OCI-LY7 (cell line): ENCODE results near the gene DENND1A. TPM values are rescaled to one million over a fixed set of nuclear protein-coding genes. Genes with fewer than 3 reads are reported as not detected.

Experiments used
- BruUV-seq: library from RNA; stranded (reverse); fragments of 400-500 nt; replicated peaks from 2 replicates; lab custom pipeline; 2021; lab: Mats Ljungman, UMichigan
- CTCF ChIA-PET: fragments of 300-600 bp; sonication (Branson Sonifier 250); formaldehyde crosslinking; loops from one replicate; lab custom pipeline; 2022; ENCODE audit warnings: antibody characterized with exemption; ENCODE audit not compliant: unreplicated experiment; lab: Charles Lee
- POLR2A ChIA-PET: fragments of 300-600 bp; sonication (Branson Sonifier 250); formaldehyde crosslinking; loops from one replicate; lab custom pipeline; 2022; ENCODE audit warnings: antibody characterized with exemption; lab: Charles Lee
- DNase-seq: peaks from one replicate; pipeline ENCODE4 v3.0.0-alpha.2; 2015; ENCODE audit warnings: low spot score
- H2AFZ ChIP-seq: fragments of 200-600 bp; sonication (generic), shearing (Covaris generic); 2 replicates; pipeline ENCODE4 v1.6.1; 2014; ENCODE audit warnings: mild to moderate bottlenecking, antibody characterized with exemption, low read length, moderate library complexity
- H3K27ac ChIP-seq: fragments of 200-600 bp; sonication (generic); 2 replicates; pipeline ENCODE4 v1.5.1; 2014; ENCODE audit warnings: mixed run types, low read depth, mild to moderate bottlenecking, moderate library complexity, low read length, inconsistent platforms; ENCODE audit not compliant: poor library complexity, severe bottlenecking
- H3K36me3 ChIP-seq: fragments of 200-600 bp; sonication (generic); 2 replicates; pipeline ENCODE4 v1.6.1; 2014; ENCODE audit warnings: mild to moderate bottlenecking, antibody characterized with exemption, low read length, moderate library complexity, mixed read lengths; ENCODE audit not compliant: insufficient read depth
- H3K4me1 ChIP-seq: fragments of 200-600 bp; sonication (generic); 2 replicates; pipeline ENCODE4 v1.5.1; 2014; ENCODE audit warnings: mild to moderate bottlenecking, low read length; ENCODE audit not compliant: insufficient read depth, poor library complexity, severe bottlenecking
- H3K4me2 ChIP-seq: fragments of 200-600 bp; sonication (generic); 2 replicates; pipeline ENCODE4 v1.6.1; 2014; ENCODE audit warnings: mild to moderate bottlenecking, low read length
- H3K4me3 ChIP-seq: fragments of 200-600 bp; sonication (generic); 2 replicates; pipeline ENCODE4 v1.5.1; 2014; ENCODE audit warnings: mild to moderate bottlenecking, low read depth, low read length; ENCODE audit not compliant: poor library complexity, severe bottlenecking
- H3K79me2 ChIP-seq: fragments of 200-600 bp; sonication (generic); 2 replicates; pipeline ENCODE4 v1.6.1; 2016; ENCODE audit warnings: low read depth, mild to moderate bottlenecking, low read length, moderate library complexity, mixed read lengths; ENCODE audit not compliant: insufficient read depth
- H3K9me2 ChIP-seq: fragments of 200-600 bp; sonication (generic); 2 replicates; pipeline ENCODE4 v1.6.1; 2016; ENCODE audit warnings: mild to moderate bottlenecking, low read length, mixed read lengths; ENCODE audit not compliant: insufficient read depth
- H3K9me3 ChIP-seq: fragments of 200-600 bp; sonication (generic); 2 replicates; pipeline ENCODE4 v1.6.1; 2014; ENCODE audit warnings: mild to moderate bottlenecking, mixed run types, low read length, mixed read lengths
- H4K20me1 ChIP-seq: fragments of 200-600 bp; sonication (generic); 2 replicates; pipeline ENCODE4 v1.6.1; 2014; ENCODE audit warnings: mild to moderate bottlenecking, antibody characterized with exemption, low read length, moderate library complexity, mixed read lengths; ENCODE audit not compliant: insufficient read depth
- EZH2phosphoT487 ChIP-seq: fragments of 200-600 bp; sonication (generic); IDR thresholded peaks from 2 replicates; pipeline ENCODE4 v1.6.1; 2018; ENCODE audit warnings: low read depth, borderline replicate concordance, mild to moderate bottlenecking, mixed run types, antibody characterized with exemption, low read length, moderate library complexity, mixed read lengths
- intact Hi-C: fragments of 100-400 bp; cut with micrococcal nuclease; formaldehyde crosslinking; loops from one replicate; pipeline ENCODE4 v1.10.0; 2022; ENCODE audit not compliant: unreplicated experiment
- total RNA-seq, 2 experiments: library from RNA; depleted of rRNA in 1 of 2; stranded (reverse); fragments of >200 nt in 1 of 2; shearing (Covaris generic) in 1 of 2; gene quantifications; 2 replicates each; pipeline ENCODE4 v1.2.3, GENCODE V29; 2014 to 2022
- TF ChIP-seq, protein P1 (sequence below): fragments of 200-600 bp; sonication (generic); conservative IDR thresholded peaks from 2 replicates; pipeline ENCODE4 v1.5.1; 2014; ENCODE audit warnings: mild to moderate bottlenecking, antibody characterized with exemption, low read length, moderate library complexity, mixed read lengths

DENND1A gene
- total RNA-seq, 2 experiments from 2014 or later = 17.9 to 36.3 TPM

DNA sequence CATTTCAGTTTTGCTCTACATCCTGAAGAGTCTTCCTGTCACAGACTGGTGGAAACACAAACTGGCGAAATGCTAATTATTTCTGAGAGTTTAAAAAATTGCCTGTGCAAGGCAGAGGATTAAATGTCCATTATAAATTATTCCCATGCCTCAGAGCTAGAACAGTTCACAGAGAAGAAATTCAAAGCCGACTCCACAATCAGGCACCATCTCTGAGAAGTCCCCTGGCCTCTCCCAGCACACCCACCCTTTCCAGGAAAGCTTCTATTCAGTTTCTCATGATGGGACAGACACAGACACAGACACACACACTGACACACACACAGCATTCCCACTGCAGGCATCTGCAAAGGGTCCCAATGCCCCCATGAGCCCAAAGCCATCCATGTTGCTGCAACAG lies 253.1 kb downstream of the DENND1A start:
- no peak for TF ChIP-seq EZH2phosphoT487
- TF ChIP-seq, protein P1, sequence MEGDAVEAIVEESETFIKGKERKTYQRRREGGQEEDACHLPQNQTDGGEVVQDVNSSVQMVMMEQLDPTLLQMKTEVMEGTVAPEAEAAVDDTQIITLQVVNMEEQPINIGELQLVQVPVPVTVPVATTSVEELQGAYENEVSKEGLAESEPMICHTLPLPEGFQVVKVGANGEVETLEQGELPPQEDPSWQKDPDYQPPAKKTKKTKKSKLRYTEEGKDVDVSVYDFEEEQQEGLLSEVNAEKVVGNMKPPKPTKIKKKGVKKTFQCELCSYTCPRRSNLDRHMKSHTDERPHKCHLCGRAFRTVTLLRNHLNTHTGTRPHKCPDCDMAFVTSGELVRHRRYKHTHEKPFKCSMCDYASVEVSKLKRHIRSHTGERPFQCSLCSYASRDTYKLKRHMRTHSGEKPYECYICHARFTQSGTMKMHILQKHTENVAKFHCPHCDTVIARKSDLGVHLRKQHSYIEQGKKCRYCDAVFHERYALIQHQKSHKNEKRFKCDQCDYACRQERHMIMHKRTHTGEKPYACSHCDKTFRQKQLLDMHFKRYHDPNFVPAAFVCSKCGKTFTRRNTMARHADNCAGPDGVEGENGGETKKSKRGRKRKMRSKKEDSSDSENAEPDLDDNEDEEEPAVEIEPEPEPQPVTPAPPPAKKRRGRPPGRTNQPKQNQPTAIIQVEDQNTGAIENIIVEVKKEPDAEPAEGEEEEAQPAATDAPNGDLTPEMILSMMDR = no peak
- no peaks in the 10 kb centered on the region for H3K9me2 ChIP-seq
- no TSS peak for BruUV-seq
- H3K4me3 ChIP-seq = no peak overlapping the region
- H3K4me2 ChIP-seq = peak overlapping the region; percentile 82
- CTCF ChIA-PET = no interaction called here
- no peak overlapping the region for H2AFZ ChIP-seq
- intact Hi-C loops = no loop called here
- POLR2A ChIA-PET = interaction anchor here (0.8 to 1.3 kb wide), 2 partner anchors 13 to 143 kb away, joined by 3 read pairs; no protein-coding TSS in a partner anchor
- H3K4me1 ChIP-seq = peaks cover 53% of the 10 kb centered on the region
- peak; percentile 14 for DNase-seq
- H3K79me2 ChIP-seq = no peaks in the 10 kb centered on the region
- no peaks in the 10 kb centered on the region for H4K20me1 ChIP-seq
- peaks cover 7% of the 10 kb centered on the region; the same call in 1 of the 2 replicates for H3K36me3 ChIP-seq
- peak overlapping the region; percentile 6 for H3K27ac ChIP-seq
- H3K9me3 ChIP-seq = peaks cover 11% of the 10 kb centered on the region; the same call in 1 of the 2 replicates

DNA sequence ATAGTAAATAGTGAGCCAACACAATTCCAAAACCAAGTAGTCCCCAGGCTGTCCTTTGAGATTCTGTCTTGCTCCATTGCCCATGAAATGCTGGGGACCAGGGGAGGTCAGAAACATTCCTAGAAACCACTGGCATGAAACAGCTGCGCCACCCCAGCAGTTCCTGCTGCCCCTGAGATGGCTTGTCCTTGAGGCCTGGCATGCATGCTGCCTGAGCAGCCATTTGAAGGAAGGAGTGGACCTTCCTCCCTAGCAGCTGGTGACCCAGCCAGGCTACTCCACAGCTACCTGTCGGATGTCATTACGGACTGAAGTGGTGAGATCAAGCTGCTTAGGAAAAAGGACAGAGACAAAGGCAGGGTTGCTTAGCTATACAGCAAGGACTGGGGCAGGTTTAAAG lies 260.6 kb downstream of the DENND1A start:
- H3K9me2 ChIP-seq = no peaks in the 10 kb centered on the region
- no peak overlapping the region for H2AFZ ChIP-seq
- no peaks in the 10 kb centered on the region for H3K79me2 ChIP-seq
- H3K4me1 ChIP-seq = no peaks in the 10 kb centered on the region
- no peaks in the 10 kb centered on the region for H4K20me1 ChIP-seq
- H3K36me3 ChIP-seq = peaks cover 17% of the 10 kb centered on the region; the same call in 1 of the 2 replicates
- POLR2A ChIA-PET = interaction anchor here (0.6 kb wide), 1 partner anchor 46 kb away, joined by 3 read pairs; no protein-coding TSS in a partner anchor
- no TSS peak for BruUV-seq
- no peak overlapping the region for H3K4me2 ChIP-seq
- no peak overlapping the region for H3K4me3 ChIP-seq
- peaks cover 20% of the 10 kb centered on the region; the same call in 1 of the 2 replicates for H3K9me3 ChIP-seq
- intact Hi-C loops = no loop called here
- TF ChIP-seq, protein P1 = no peak
- no peak for TF ChIP-seq EZH2phosphoT487
- CTCF ChIA-PET = no interaction called here
- no peak for DNase-seq
- H3K27ac ChIP-seq = no peak overlapping the region

DNA sequence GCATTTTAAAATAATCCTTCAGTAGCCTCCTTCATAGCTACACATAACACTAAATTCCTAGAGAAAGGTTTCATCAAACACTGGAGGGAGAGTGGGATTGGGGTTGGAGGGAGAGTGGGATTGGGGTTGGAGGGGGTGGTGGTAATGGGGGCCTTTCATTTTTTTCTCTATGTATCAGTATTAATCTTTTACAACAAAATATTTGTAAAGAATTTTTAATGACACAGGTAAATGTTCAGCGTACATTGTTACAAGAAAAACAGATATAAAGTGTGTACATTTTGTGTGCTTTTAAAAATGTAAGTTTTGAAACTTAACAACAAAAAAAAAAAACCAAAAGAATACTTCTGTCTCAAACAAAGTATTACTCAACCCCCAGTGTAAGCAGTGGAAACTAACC lies 266.4 kb downstream of the DENND1A start:
- Histone ChIP-seq H3K27ac (no peak overlapping the region), H3K4me1 (peaks cover 23% of the 10 kb centered on the region), H3K79me2 (no peaks in the 10 kb centered on the region), H3K9me3 (peaks cover 29% of the 10 kb centered on the region; the same call in 1 of the 2 replicates), H2AFZ (no peak overlapping the region), H3K4me2 (no peak overlapping the region), H4K20me1 (no peaks in the 10 kb centered on the region), H3K4me3 (no peak overlapping the region), H3K9me2 (no peaks in the 10 kb centered on the region), H3K36me3 (peaks cover 38% of the 10 kb centered on the region)
- no TSS peak for BruUV-seq
- intact Hi-C loops = no loop called here
- DNase-seq = no peak
- POLR2A ChIA-PET = interaction anchor here (0.7 to 1.0 kb wide), 3 partner anchors 17 to 938 kb away, joined by 3 to 5 read pairs (median 4); no protein-coding TSS in a partner anchor
- TF ChIP-seq EZH2phosphoT487 = no peak
- TF ChIP-seq, protein P1 = no peak
- CTCF ChIA-PET = interaction anchor here (0.6 kb wide), 1 partner anchor 13 kb away, joined by 4 read pairs; no protein-coding TSS in a partner anchor
